ENCODE measurements around the gene TMEM220.

TMEM220 gene

DNA sequence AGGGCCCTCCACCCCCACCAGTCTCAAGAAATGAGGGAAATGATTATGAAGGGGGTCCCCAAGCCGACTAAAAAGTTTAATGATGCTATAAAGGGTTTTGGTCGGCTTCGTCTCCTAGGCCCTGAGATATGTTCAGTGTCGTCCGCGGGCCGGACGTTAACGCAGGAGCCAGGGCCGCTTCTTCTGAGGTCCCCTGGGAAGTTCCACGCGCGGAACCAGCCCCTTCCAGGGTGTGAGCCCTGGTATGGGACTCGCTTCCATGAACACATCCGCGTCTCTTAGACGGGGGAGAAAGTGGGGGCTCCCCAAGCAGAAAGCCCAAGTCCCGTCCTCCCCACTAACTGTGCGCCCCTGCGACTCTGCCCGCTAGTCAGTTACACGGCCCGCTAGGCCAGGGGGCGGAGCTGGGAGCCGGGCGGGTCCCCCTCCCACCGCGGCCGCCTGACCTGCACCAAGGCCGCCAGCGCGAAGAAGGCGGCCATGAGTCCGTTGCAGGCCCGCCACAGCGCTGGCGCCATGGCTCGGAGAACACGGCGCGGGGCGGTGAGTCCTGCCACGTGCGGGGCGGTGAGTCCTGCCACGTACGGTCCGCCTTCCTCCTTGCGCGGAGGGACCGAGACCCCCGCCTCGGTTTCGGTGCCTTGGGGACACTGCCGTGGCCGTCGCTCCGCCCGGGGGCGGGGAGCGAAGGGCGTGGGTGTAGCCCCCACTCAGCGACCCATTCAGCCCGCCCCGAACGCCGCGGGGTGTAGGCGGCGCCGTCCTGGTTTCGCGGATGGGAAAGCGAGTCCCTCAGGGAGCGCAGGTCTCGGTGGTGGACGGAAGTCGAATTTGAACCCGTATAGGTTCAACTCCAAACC lies at the start of gene TMEM220:
TSS of gene TMEM220 (minus strand) at position 690 of the 860 bp plus-strand sequence. CDS start at position 518, 172 bp downstream.
- DNase-seq (ENCODE audit: insufficient read length, low spot score) (peak; percentile 30), FAIRE-seq (peak; percentile 51)

DNA sequence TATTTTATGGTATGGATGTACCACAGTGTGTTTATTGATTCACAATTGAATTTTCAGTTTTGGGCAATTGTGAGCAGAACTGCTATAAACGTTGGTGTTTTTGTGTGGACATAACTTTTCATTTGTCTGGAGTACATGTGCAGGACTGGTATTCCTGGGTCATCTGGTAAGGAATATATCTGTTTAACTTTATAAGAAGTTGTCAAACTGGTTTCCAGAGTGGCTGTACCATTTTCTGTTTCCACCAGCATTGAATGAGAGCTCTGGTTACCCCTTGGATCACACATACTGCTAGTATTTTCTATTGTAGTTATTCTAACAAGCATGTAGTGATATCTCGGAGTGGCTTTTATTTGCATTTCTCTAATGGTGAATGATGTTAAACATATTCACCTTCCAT lies 49.8 kb upstream of the TMEM220 start:
- DNase-seq (ENCODE audit: insufficient read length, low spot score) = no peak
- FAIRE-seq = no peak

DNA sequence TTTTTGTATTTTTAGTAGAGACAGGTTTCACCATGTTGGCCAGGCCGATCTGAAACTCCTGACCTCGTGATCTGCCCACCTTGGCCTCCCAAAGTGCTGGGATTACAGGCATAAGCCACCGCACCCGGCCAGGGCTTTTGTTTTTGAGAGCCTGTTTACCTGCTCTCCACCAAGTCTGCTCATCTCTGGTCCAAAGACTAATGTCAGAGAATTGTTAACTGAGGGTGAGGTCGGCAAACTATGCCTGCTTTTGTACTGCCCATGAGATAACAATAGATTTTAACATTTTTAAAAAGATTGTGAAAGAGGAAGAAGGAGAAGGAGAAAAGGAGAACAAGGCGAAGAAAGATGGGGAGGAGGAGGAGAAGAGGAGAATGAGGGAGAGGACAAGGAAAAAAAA lies 48.1 kb upstream of the TMEM220 start:
- DNase-seq (ENCODE audit: insufficient read length, low spot score) (no peak), FAIRE-seq (no peak)

DNA sequence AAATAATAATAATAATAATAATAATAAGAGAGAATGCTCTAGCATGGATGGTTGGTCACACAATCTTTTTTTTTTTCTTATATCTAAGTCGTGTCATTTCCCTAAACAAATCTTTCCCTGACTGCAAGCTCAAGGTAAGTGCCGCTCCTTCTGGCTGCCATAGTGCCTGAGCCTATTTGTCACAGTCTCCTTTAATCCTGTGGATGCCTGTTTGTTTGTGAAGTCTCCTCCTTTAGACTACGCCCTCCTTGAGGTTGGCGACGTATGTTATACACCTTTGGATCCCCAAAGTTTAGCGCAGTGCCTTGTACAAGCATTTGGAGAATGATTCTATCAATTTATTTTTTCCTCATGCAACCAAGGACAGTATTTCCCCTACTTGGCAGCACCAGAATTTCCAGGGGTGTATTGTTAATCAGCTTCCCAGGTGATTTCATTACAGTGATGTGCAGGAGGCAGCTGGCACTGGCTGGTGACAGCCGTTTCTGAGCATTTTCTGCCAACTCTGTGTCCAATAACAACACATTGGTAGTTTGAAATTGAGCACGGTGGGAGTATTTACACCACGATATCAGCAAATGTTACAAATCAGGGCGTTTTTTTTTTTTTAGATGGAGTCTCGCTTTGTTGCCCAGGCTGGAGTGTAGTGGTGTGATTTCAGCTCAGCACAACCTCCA lies 47.4 kb upstream of the TMEM220 start:
- no peak for FAIRE-seq
- DNase-seq (ENCODE audit: insufficient read length, low spot score) = no peak

DNA sequence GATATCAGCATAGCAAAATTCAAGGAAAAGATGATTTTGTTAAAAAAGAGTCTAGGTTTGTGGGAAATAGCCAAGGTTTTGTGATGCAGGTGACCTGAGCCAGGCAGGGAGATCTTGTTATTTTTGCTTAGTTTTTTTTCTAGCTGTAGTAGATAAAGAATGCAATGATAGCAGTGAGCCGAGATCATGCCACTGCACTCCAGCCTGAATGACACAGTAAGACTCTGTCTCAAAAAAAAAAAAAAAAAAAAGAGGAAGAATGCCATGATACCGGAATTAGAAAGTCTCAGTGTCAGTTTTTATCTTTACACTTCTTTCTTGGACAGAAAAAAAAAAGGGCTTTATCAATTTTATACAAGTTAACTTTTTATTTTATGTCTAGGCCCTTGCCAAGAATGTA lies 46.6 kb upstream of the TMEM220 start:
- FAIRE-seq (no peak), DNase-seq (ENCODE audit: insufficient read length, low spot score) (no peak)

DNA sequence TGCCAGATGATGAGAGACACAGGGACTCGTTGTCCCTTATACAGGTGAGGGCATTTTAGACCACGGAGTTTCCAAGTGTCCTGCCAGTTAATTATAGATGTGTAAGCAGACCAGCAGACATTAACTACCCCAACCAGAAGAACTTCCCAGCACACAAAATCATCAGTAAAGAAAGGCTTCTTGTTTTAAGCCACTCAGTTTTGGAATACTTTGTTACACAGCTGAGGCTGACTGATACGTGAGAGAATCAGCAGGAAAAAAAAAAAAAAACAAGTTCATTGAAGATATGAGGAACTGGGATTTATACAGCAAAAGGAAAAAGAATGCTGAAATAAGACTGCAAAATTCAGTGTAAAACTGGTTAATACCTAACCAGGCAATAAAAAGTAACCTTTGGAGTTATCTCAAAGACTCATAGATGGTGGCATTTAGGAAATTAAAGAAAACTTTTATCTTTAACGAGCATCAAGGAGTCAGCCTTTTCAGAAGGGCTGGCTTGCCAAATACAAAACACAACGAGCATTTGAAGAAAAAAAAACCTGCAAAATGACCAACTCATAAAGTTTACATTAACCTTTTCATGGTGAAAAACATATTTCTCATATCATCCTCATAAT lies 46.0 kb upstream of the TMEM220 start:
- DNase-seq (ENCODE audit: insufficient read length, low spot score) (no peak), FAIRE-seq (no peak)

DNA sequence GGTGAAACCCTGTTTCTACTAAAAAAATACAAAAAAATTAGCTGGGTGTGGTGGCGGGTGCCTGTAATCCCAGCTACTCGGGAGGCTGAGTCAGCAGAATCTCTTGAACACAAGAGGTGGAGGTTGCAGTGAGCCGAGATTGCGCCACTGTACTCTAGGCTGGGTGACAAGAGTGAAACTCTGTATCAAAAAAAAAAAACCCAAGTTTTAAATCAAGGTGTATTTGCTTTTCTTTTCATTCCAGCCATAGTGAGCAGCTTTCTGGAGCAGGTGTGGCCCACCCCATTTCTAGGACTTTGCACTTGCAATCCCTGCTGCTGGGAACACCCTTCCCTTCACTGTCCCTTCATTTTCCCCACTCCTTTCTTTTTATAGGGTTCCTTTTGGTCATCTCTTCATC lies 45.2 kb upstream of the TMEM220 start:
- DNase-seq (ENCODE audit: insufficient read length, low spot score) (no peak), FAIRE-seq (no peak)

DNA sequence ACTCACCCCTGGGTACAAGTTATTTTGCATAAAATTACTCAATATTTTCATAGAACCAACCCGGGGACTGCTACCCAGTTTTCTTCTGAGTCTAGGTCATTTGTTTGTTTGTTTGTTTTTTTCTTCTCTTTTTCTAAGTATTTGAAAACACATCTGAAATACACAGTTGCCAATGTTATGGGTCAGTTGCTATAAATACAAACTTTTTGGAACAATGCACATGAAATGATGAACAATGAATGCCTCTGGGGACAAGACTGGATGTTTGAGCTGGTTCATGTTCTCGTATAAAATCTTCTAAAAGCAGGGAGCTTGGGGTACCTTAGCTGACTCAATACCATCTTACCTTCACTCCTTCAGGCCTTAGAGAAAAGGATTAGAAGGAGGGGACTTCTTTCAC lies 43.6 kb upstream of the TMEM220 start:
- no peak for FAIRE-seq
- DNase-seq (ENCODE audit: insufficient read length, low spot score) = no peak

DNA sequence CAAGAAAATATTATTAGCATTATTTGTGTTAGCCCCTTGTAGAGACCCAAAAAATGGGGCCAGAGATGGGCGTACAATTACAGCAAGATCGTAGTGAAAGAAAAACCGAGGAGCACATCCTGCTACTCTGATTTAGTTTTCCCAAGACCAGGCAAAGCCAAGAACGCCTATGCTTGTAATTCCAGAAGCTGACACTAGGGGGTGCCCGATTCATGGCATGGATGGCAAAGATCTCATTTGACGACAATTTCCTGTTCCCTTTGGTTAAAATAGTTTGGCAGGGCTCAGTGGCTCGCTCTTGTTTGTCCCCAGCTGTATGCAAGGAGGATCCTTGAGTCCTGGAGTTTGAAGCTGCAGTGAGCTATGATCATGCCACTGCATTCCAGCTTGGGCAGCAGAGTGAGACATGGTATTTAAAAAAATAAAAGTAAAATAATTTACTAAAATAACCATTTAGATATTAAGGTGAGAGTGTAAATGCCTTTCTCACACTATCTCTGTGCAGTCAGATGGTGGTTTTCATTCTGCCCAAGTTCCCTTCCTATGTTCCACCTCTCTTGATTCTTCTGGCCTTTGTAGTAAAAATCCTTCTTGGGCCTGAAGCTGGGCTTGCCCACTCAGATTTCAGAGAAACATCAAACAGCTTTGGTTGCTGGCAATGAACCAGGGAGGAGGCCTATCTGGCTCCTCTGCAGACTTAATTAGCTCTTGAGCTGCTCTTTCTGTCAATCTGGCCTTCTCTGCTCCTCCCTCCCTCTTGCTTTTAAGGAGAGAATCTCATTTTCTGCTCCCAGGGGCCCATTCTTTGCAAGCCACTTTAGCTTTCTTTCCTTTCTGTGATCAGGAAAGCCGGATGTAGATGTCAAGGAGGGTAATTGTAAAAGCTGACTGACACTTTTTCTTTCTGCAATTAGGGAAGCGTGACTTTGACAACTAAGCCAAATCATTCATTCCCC lies 42.9 kb upstream of the TMEM220 start:
- FAIRE-seq (peak; percentile 59), DNase-seq (ENCODE audit: insufficient read length, low spot score) (no peak)

DNA sequence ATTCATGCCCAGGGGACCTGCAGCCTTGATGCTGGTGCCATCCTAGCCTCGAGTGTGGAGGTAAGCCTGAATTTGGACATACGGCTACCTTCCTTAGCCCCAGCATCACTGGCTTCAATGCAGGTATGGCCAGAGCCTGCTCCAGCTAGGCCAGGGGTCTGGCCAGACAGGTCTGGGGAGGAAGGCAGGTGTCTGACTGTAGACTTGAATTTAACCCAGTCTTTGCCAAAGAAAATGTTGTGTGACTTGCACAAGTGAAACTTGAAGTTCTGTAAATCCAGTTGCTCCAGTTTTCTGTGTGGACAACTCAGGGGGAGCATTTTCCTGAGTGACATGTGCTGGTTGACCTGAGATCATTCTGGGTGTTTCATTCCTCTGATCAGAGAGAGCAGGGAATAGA lies 41.3 kb upstream of the TMEM220 start:
- no peak for FAIRE-seq
- DNase-seq (ENCODE audit: insufficient read length, low spot score) = no peak

DNA sequence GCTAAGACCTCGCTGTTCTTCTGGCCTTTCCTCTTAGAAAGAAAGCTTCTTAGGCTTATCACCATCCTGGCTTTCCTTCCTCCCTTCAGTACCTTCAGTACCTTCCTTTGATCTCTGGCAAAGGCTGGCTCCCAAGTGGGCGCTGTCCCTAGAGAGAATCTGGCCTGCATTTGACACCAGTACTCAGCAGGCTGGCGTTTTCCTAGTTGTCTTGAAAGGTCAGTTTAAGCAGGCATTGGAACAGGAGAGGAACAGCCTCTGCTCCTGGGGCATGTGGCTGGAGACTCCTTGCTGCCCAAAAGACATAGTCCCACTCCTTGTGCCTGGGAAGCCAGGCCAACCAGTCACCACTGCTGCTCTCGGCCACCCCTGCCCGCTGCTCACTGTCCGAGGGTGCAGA lies 40.0 kb upstream of the TMEM220 start:
- FAIRE-seq (no peak), DNase-seq (ENCODE audit: insufficient read length, low spot score) (no peak)

DNA sequence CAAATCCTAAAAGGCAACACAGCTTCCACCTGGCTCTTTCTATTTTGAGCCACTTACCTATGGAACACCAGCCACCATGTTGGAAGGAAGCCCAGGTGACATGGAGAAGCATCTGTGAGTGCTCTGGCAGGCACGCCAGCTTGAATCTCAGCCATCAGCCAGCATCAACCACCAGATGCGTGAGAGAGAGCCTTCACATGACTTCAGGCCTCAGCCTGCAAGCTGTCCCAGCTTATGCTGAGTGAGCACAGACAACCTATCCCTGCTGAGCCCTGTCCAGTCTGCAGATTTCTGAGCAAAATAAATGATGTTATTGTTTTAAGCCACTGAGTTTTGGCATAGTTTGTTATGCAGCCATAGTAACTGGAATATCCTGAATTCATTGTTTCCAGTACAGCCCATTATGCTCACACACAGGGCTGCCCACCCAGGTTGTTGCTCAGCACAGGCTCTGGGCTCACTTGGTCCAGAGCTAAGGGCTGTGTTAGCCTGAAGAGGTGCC lies 39.0 kb upstream of the TMEM220 start:
- FAIRE-seq = no peak
- no peak for DNase-seq (ENCODE audit: insufficient read length, low spot score)

DNA sequence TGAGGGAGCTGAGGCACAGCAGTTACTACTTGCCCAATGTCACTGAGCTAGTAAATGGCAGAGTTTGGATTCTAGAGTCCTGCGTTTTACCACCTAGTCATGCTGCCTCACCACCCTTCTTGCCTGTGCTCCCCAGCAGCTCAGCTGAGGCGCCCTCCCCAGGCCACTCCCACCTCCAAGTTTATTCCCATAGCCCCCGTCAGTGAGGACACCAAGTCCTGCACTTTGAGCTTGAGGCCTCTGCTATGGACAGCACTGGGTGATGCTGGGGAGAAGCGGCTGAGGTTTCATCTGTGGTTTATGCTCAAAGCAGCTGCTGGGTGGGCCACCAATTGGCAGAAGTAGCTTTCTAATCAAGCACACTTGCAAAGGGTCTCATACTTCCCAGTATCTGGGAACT lies 37.4 kb upstream of the TMEM220 start:
- DNase-seq (ENCODE audit: insufficient read length, low spot score) = no peak
- no peak for FAIRE-seq

DNA sequence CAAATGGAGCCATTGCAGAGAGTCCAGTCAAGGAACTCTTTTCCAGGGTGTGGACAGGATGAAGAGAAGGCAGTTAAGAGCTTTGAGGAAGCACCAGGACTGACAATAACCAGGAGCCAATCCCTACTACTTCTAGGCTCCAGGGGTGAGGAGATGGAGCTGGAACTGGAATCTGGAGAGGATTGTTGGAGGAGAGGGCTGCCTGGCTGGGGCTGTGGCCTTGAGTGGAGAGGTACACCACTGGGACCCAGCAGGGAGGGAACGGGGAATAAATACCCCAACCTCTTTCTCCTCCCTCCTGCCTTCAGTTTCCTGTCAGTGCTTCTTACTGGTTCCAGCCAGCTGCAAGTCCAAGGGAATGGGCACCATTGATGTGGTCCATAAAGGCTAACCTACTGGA lies 32.2 kb upstream of the TMEM220 start:
- DNase-seq (ENCODE audit: insufficient read length, low spot score) = no peak
- FAIRE-seq = no peak

DNA sequence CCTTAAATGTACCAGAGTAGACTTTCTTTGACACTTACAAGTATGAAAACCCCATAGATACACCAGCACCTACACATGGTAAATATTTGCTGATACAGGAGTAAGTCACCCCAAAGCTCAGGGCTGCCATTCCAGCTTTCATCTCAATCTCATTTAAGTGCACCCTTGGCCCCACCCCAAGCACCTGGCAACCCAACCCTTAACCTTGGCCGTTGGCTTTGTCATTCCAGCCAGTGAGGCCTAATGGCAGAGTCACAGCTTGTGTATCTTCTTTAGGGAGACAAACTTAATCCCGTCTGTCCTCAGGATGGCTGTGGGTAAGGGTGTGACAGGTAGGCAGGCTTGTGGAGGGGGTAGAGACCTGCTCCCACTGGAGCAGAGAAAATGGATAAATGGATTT lies 31.5 kb upstream of the TMEM220 start:
- no peak for DNase-seq (ENCODE audit: insufficient read length, low spot score)
- FAIRE-seq = no peak

DNA sequence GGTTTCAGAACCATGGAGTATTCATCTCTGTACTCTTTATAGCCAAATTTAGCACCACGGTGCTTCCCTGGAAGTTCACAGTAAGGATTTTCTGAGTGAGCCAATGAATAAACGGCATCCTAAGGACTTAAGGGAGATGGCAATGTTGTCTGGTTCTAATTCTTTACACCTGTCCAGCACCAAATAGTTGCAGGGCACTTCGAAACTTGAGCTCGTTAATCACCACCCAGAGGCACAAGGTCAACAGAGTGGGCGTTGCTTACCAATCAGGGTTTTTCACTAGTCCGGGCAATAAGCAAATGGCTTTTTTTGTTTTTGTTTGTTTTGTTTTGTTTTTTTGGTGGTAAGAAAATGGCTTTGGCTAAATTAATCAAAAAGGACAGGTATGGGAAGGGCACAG lies 28.2 kb upstream of the TMEM220 start:
- no peak for FAIRE-seq
- DNase-seq (ENCODE audit: insufficient read length, low spot score) = no peak

DNA sequence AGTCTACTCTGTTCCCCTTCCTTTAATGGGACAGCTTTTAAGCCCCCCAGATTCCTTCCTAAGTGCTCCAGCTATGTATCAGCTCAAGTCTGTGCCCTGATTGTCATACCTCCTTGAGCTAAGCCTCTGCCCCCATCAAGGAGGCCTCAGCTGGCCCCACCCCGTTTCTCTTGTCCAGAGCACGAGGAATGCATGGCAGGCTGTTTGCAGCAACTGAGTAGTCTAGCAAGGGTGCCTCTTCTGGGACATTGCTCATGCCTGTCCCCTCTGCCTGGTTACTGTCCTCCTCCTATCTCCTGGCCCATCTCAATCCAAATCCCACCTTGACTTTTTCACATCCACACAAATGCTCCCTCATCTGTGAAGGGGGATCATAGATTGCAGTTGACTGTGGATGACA lies 27.8 kb upstream of the TMEM220 start:
- FAIRE-seq (no peak), DNase-seq (ENCODE audit: insufficient read length, low spot score) (no peak)

DNA sequence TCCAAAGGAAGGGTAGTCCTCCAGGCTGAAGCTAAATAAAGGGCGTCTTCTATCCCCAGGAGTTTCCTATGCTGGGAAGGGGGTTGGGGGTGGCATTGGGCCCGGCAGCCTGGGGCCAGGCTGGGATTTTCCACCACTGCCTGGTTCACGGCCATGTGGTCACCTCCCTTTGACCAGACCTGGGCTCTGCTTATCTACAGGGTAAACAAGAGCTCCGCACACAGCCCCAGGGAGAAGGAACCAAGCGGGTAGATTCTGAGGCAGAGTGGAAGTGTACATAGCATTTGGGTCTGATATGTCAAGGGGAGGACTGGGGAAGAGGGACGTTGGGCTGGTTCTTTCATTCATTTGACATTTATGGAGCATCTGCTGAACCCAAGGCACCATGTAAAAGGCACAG lies 27.2 kb upstream of the TMEM220 start:
- no peak for DNase-seq (ENCODE audit: insufficient read length, low spot score)
- no peak for FAIRE-seq

DNA sequence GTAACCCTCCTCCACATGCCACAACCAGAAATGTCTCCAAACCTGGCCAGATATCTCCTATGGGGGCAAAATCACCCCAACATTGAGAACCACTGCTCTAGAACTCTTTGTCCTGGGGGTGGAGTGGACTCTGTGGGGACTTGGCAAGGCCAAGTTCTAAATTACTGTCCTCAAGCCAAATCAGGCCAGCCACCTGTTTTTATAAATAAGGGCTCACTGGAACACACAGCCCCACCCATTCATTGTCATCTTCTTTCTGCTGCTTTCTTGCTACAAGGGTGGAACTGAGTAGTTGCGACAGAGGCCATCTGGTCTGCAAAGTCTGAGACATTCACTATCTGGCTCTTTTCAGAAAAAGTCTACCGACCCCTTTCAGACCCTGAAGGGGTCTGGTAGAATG lies 26.8 kb upstream of the TMEM220 start:
- no peak for FAIRE-seq

DNA sequence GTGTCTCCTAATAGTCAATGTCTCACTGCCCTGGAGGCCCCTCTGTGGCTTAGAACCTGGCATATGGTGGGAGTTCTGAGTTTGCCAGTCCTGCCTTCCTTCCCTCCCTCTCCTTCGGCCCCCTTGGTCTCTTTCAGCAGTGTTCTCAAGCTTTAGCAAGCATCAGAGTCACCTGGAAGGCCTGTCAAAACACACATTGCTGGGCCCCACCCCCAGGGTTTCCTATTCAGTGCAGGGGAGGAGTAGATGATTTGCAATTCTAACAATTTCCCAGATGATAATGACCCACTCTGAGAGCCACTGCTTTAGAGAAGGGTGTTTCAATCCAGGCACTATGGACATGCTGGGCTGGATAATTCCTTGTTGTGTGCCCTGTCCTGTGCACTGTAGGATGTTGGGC lies 26.4 kb upstream of the TMEM220 start:
- DNase-seq (ENCODE audit: insufficient read length, low spot score) (no peak), FAIRE-seq (no peak)

More for the DNA sequence above, 26.8 kb upstream of the TMEM220 start:
- DNase-seq (ENCODE audit: insufficient read length, low spot score) = no peak
